ENCODE results near the gene SEMA5A.

SEMA5A gene

GRCh38 chr5:9399094-9399493 is 146.8 kb downstream of the SEMA5A start:
- Histone ChIP-seq H3K9me3 (ENCODE audit: insufficient read depth, low read length) (no peaks in the 10 kb centered on the region), H3K4me3 (ENCODE audit: insufficient read length, low read depth) (no peak overlapping the region), H3K4me1 (ENCODE audit: insufficient read depth, insufficient read length) (no peaks in the 10 kb centered on the region), H3K36me3 (ENCODE audit: insufficient read depth, insufficient read length, low read length) (no peaks in the 10 kb centered on the region), H3K9ac (ENCODE audit: insufficient read length, low read depth) (no peak overlapping the region), H3K27me3 (ENCODE audit: insufficient read depth, insufficient read length) (no peaks in the 10 kb centered on the region)
- DNase-seq (ENCODE audit: low read depth, low spot score) = no peak
- TF ChIP-seq YY1 (IDR thresholded peaks at IDR 0.05; ENCODE audit: insufficient read depth, insufficient read length) (no peak), SUZ12 (IDR thresholded peaks at IDR 0.05; ENCODE audit: extremely low read depth, insufficient read depth, insufficient read length) (no peak)

GRCh38 chr5:9398227-9398626 is 147.6 kb downstream of the SEMA5A start:
- TF ChIP-seq SUZ12 (IDR thresholded peaks at IDR 0.05; ENCODE audit: extremely low read depth, insufficient read depth, insufficient read length) = no peak
- no peak for TF ChIP-seq YY1 (IDR thresholded peaks at IDR 0.05; ENCODE audit: insufficient read depth, insufficient read length)
- TF ChIP-seq ZNF274 (IDR thresholded peaks at IDR 0.05; ENCODE audit: low read depth, low read length) = no peak
- H3K36me3 ChIP-seq (ENCODE audit: insufficient read depth, insufficient read length, low read length) = no peaks in the 10 kb centered on the region
- H3K4me1 ChIP-seq (ENCODE audit: insufficient read depth, insufficient read length) = no peaks in the 10 kb centered on the region
- H3K9me3 ChIP-seq (ENCODE audit: insufficient read depth, low read length) = no peaks in the 10 kb centered on the region
- H3K27me3 ChIP-seq (ENCODE audit: insufficient read depth, insufficient read length) = no peaks in the 10 kb centered on the region
- no peak overlapping the region for H3K9ac ChIP-seq (ENCODE audit: insufficient read length, low read depth)
- no peak overlapping the region for H3K4me3 ChIP-seq (ENCODE audit: insufficient read length, low read depth)
- DNase-seq (ENCODE audit: low read depth, low spot score) = no peak

GRCh38 chr5:9396285-9396770 is 149.5 kb downstream of the SEMA5A start:
- H3K4me1 ChIP-seq (ENCODE audit: insufficient read depth, insufficient read length) = no peaks in the 10 kb centered on the region
- H3K27me3 ChIP-seq (ENCODE audit: insufficient read depth, insufficient read length) = no peaks in the 10 kb centered on the region
- H3K9me3 ChIP-seq (ENCODE audit: insufficient read depth, low read length) = no peaks in the 10 kb centered on the region
- H3K9ac ChIP-seq (ENCODE audit: insufficient read length, low read depth) = no peak overlapping the region
- DNase-seq (ENCODE audit: low read depth, low spot score) = no peak
- no peak for TF ChIP-seq ZNF274 (IDR thresholded peaks at IDR 0.05; ENCODE audit: low read depth, low read length)
- TF ChIP-seq SUZ12 (IDR thresholded peaks at IDR 0.05; ENCODE audit: extremely low read depth, insufficient read depth, insufficient read length) = no peak
- TF ChIP-seq YY1 (IDR thresholded peaks at IDR 0.05; ENCODE audit: insufficient read depth, insufficient read length) = no peak
- no peaks in the 10 kb centered on the region for H3K36me3 ChIP-seq (ENCODE audit: insufficient read depth, insufficient read length, low read length)
- no peak overlapping the region for H3K4me3 ChIP-seq (ENCODE audit: insufficient read length, low read depth)

- no peak overlapping the region for H3K9ac ChIP-seq (ENCODE audit: insufficient read length, low read depth)
- TF ChIP-seq ZNF274 (IDR thresholded peaks at IDR 0.05; ENCODE audit: low read depth, low read length) = no peak
- TF ChIP-seq YY1 (IDR thresholded peaks at IDR 0.05; ENCODE audit: insufficient read depth, insufficient read length) = no peak
- no peak for TF ChIP-seq SUZ12 (IDR thresholded peaks at IDR 0.05; ENCODE audit: extremely low read depth, insufficient read depth, insufficient read length)
- H3K36me3 ChIP-seq (ENCODE audit: insufficient read depth, insufficient read length, low read length) = no peaks in the 10 kb centered on the region
- H3K4me3 ChIP-seq (ENCODE audit: insufficient read length, low read depth) = no peak overlapping the region
- no peaks in the 10 kb centered on the region for H3K4me1 ChIP-seq (ENCODE audit: insufficient read depth, insufficient read length)
- no peaks in the 10 kb centered on the region for H3K27me3 ChIP-seq (ENCODE audit: insufficient read depth, insufficient read length)
- H3K9me3 ChIP-seq (ENCODE audit: insufficient read depth, low read length) = no peaks in the 10 kb centered on the region
- DNase-seq (ENCODE audit: low read depth, low spot score) = no peak
Measured at GRCh38 chr5:9395706-9396105, 150.2 kb downstream of the SEMA5A start.

- no peaks in the 10 kb centered on the region for H3K4me1 ChIP-seq (ENCODE audit: insufficient read depth, insufficient read length)
- TF ChIP-seq ZNF274 (IDR thresholded peaks at IDR 0.05; ENCODE audit: low read depth, low read length) (no peak), SUZ12 (IDR thresholded peaks at IDR 0.05; ENCODE audit: extremely low read depth, insufficient read depth, insufficient read length) (no peak), YY1 (IDR thresholded peaks at IDR 0.05; ENCODE audit: insufficient read depth, insufficient read length) (no peak)
- H3K9ac ChIP-seq (ENCODE audit: insufficient read length, low read depth) = no peak overlapping the region
- H3K9me3 ChIP-seq (ENCODE audit: insufficient read depth, low read length) = no peaks in the 10 kb centered on the region
- H3K27me3 ChIP-seq (ENCODE audit: insufficient read depth, insufficient read length) = no peaks in the 10 kb centered on the region
- no peaks in the 10 kb centered on the region for H3K36me3 ChIP-seq (ENCODE audit: insufficient read depth, insufficient read length, low read length)
- no peak overlapping the region for H3K4me3 ChIP-seq (ENCODE audit: insufficient read length, low read depth)
- no peak for DNase-seq (ENCODE audit: low read depth, low spot score)
Measured at GRCh38 chr5:9394221-9394620, 151.7 kb downstream of the SEMA5A start.

GRCh38 chr5:9392625-9393024 is 153.2 kb downstream of the SEMA5A start:
- Histone ChIP-seq H3K4me1 (ENCODE audit: insufficient read depth, insufficient read length) (no peaks in the 10 kb centered on the region), H3K36me3 (ENCODE audit: insufficient read depth, insufficient read length, low read length) (no peaks in the 10 kb centered on the region), H3K9ac (ENCODE audit: insufficient read length, low read depth) (no peak overlapping the region), H3K27me3 (ENCODE audit: insufficient read depth, insufficient read length) (no peaks in the 10 kb centered on the region), H3K9me3 (ENCODE audit: insufficient read depth, low read length) (no peaks in the 10 kb centered on the region), H3K4me3 (ENCODE audit: insufficient read length, low read depth) (no peak overlapping the region)
- TF ChIP-seq SUZ12 (IDR thresholded peaks at IDR 0.05; ENCODE audit: extremely low read depth, insufficient read depth, insufficient read length) (no peak), YY1 (IDR thresholded peaks at IDR 0.05; ENCODE audit: insufficient read depth, insufficient read length) (no peak), ZNF274 (IDR thresholded peaks at IDR 0.05; ENCODE audit: low read depth, low read length) (no peak)
- no peak for DNase-seq (ENCODE audit: low read depth, low spot score)

- Histone ChIP-seq H3K9me3 (ENCODE audit: insufficient read depth, low read length) (no peaks in the 10 kb centered on the region), H3K4me3 (ENCODE audit: insufficient read length, low read depth) (no peak overlapping the region), H3K27me3 (ENCODE audit: insufficient read depth, insufficient read length) (no peaks in the 10 kb centered on the region), H3K9ac (ENCODE audit: insufficient read length, low read depth) (no peak overlapping the region), H3K36me3 (ENCODE audit: insufficient read depth, insufficient read length, low read length) (no peaks in the 10 kb centered on the region), H3K4me1 (ENCODE audit: insufficient read depth, insufficient read length) (no peaks in the 10 kb centered on the region)
- TF ChIP-seq ZNF274 (IDR thresholded peaks at IDR 0.05; ENCODE audit: low read depth, low read length) (no peak), YY1 (IDR thresholded peaks at IDR 0.05; ENCODE audit: insufficient read depth, insufficient read length) (no peak), SUZ12 (IDR thresholded peaks at IDR 0.05; ENCODE audit: extremely low read depth, insufficient read depth, insufficient read length) (no peak)
- no peak for DNase-seq (ENCODE audit: low read depth, low spot score)
Measured at GRCh38 chr5:9391080-9391479, 154.8 kb downstream of the SEMA5A start.

All from NT2/D1 (cell line).